Stomach (tissue), 4 donors: ENCODE data around the gene MICAL2.

Source experiments
- CTCF ChIP-seq, 7 experiments: fragments of 450-650 bp in 4 of 7; fragments of 200-600 bp in 3 of 7; sonication (generic) in 3 of 7; IDR thresholded peaks; one replicate each; pipeline ENCODE4 v1.5.1; 2016 to 2019; ENCODE audit warnings: antibody characterized with exemption in 7 of 7, control low read depth in 2 of 7, mild to moderate bottlenecking in 1 of 7
- POLR2A ChIP-seq, 4 donors: fragments of 450-650 bp; IDR thresholded peaks; one replicate each; pipeline ENCODE4 v1.6.1; 2016; ENCODE audit warnings: antibody characterized with exemption in 4 of 4, control low read depth in 2 of 4, mild to moderate bottlenecking in 1 of 4, moderate library complexity in 1 of 4

- TF ChIP-seq CTCF (IDR thresholded peaks at IDR 0.05) (no peak), POLR2A (IDR thresholded peaks at IDR 0.05) (no peak)
Observed at GRCh38 chr11:12192794-12193514, 82.6 kb downstream of the MICAL2 start.
